GM18861 (cell line): ENCODE results near the gene PWWP3B.
"Not testable (repeated sequence)": the region's sequence is repeated elsewhere in the genome, so short reads cannot be mapped to it uniquely, and the experiment has no call there.

Experiments used
- ATAC-seq: cut with Tn5 transposase; IDR thresholded peaks from one replicate; pipeline ENCODE4 v1.9.1; 2021; ENCODE audit not compliant: unreplicated experiment

The PWWP3B gene

GRCh38 chrX:106168107-106168506 is at the start of gene PWWP3B:
Gene PWWP3B, plus strand, starts transcription at chrX:106168305. Its CDS starts 37,128 bp downstream, at chrX:106205433.
- ATAC-seq = no peak

- ATAC-seq = no peak
These were observed 29.1 kb upstream of the PWWP3B start for GRCh38 chrX:106139048-106139447.

GRCh38 chrX:106144755-106145639 is 23.1 kb upstream of the PWWP3B start:
- ATAC-seq = no peak

- ATAC-seq = no peak
These were observed 17.4 kb upstream of the PWWP3B start for GRCh38 chrX:106150701-106151100.

- ATAC-seq = no peak
These were observed 8.2 kb upstream of the PWWP3B start for GRCh38 chrX:106159861-106160282.

- ATAC-seq = no peak
These were observed 2.2 kb downstream of the PWWP3B start for GRCh38 chrX:106170318-106170717.

GRCh38 chrX:106171293-106171820 is 3.3 kb downstream of the PWWP3B start:
- ATAC-seq = no peak

GRCh38 chrX:106177106-106177981 is 9.2 kb downstream of the PWWP3B start:
- ATAC-seq = no peak

- ATAC-seq = no peak
These were observed 9.8 kb downstream of the PWWP3B start for GRCh38 chrX:106177982-106178321.

- no peak for ATAC-seq
These were observed 10.7 kb downstream of the PWWP3B start for GRCh38 chrX:106178826-106179225.

GRCh38 chrX:106183685-106184084 is 15.6 kb downstream of the PWWP3B start:
- ATAC-seq = not testable (repeated sequence)

GRCh38 chrX:106201502-106202178 is 33.5 kb downstream of the PWWP3B start:
- no peak for ATAC-seq

GRCh38 chrX:106203315-106203714 is 35.2 kb downstream of the PWWP3B start:
- no peak for ATAC-seq

- no peak for ATAC-seq
These were observed 40.0 kb downstream of the PWWP3B start for GRCh38 chrX:106208154-106208553.
